Neural cell (in vitro differentiated cells): ENCODE data around the gene OR5D14.

Experiments
- EP300 ChIP-seq: fragments of 450-650 bp; conservative IDR thresholded peaks from 2 replicates; pipeline ENCODE4 v1.6.1; 2014; ENCODE audit warnings: antibody characterized with exemption, mild to moderate bottlenecking, moderate library complexity; ENCODE audit not compliant: poor library complexity, severe bottlenecking
- EZH2 ChIP-seq: fragments of 200-600, 300-800 bp; shearing (Covaris generic), sonication (generic); IDR thresholded peaks from 2 replicates; pipeline ENCODE4 v1.6.1; 2014; ENCODE audit warnings: antibody characterized with exemption, low read length, borderline replicate concordance, mild to moderate bottlenecking; ENCODE audit not compliant: insufficient read depth, poor library complexity, severe bottlenecking
- MXI1 ChIP-seq: fragments of 450-650 bp; conservative IDR thresholded peaks from 2 replicates; pipeline ENCODE4 v1.6.1; 2014; ENCODE audit warnings: antibody characterized with exemption, mild to moderate bottlenecking; ENCODE audit not compliant: poor library complexity, severe bottlenecking
- POLR2AphosphoS5 ChIP-seq: IDR thresholded peaks from 2 replicates; pipeline ENCODE4 v1.6.1; 2012
- RAD21 ChIP-seq: fragments of 450-650 bp; conservative IDR thresholded peaks from 2 replicates; pipeline ENCODE4 v1.6.1; 2014; ENCODE audit warnings: antibody characterized with exemption, mild to moderate bottlenecking, moderate library complexity
- REST ChIP-seq: IDR thresholded peaks from 2 replicates; pipeline ENCODE4 v1.6.1; 2012; ENCODE audit warnings: borderline replicate concordance
- SMC3 ChIP-seq: fragments of 450-650 bp; conservative IDR thresholded peaks from 2 replicates; pipeline ENCODE4 v1.6.1; 2014; ENCODE audit warnings: antibody characterized with exemption, mild to moderate bottlenecking, moderate library complexity; ENCODE audit not compliant: poor library complexity
- TAF1 ChIP-seq: IDR thresholded peaks from 2 replicates; pipeline ENCODE4 v1.6.1; 2012; ENCODE audit warnings: low read depth
- TF ChIP-seq, protein P1 (sequence below): fragments of 450-650 bp; IDR thresholded peaks from 2 replicates; pipeline ENCODE4 v1.5.1; 2014; ENCODE audit warnings: antibody characterized with exemption, mild to moderate bottlenecking, moderate library complexity; ENCODE audit not compliant: poor library complexity, severe bottlenecking

DNA sequence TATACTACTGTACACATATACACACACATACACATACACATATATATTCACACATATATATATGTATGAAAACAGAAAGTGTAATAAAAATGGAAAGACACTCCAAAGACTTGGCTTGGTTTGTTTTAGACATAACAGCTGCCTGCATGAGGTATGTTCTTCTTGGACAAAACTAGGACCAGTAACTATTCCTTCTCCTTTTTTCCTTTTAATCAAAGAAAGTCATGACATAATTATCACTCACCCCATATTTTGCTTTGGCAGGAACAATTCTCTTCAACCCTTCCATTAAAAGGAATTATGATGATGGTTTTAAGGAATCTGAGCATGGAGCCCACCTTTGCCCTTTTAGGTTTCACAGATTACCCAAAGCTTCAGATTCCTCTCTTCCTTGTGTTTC lies at the start of gene OR5D14:
- TF ChIP-seq EZH2 (no peak), RAD21 (no peak), TAF1 (no peak), REST (no peak), EP300 (no peak), POLR2AphosphoS5 (no peak), SMC3 (no peak), MXI1 (no peak)
- TF ChIP-seq, protein P1, sequence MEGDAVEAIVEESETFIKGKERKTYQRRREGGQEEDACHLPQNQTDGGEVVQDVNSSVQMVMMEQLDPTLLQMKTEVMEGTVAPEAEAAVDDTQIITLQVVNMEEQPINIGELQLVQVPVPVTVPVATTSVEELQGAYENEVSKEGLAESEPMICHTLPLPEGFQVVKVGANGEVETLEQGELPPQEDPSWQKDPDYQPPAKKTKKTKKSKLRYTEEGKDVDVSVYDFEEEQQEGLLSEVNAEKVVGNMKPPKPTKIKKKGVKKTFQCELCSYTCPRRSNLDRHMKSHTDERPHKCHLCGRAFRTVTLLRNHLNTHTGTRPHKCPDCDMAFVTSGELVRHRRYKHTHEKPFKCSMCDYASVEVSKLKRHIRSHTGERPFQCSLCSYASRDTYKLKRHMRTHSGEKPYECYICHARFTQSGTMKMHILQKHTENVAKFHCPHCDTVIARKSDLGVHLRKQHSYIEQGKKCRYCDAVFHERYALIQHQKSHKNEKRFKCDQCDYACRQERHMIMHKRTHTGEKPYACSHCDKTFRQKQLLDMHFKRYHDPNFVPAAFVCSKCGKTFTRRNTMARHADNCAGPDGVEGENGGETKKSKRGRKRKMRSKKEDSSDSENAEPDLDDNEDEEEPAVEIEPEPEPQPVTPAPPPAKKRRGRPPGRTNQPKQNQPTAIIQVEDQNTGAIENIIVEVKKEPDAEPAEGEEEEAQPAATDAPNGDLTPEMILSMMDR: no peak
